NCI-H1105 treated with DMSO at 0.1 percent for 48 hours (cell line): ENCODE data around the gene PHF21B.

Source experiments
- DNase-seq: peaks from one replicate; lab custom pipeline; 2025; lab: John Stamatoyannopoulos, UW

PHF21B gene

GRCh38 chr22:44956840-44957767, 52.7 kb downstream of the PHF21B start:
- DNase-seq, result no peak

- DNase-seq, result no peak
Observed at GRCh38 chr22:44955102-44955501, 54.7 kb downstream of the PHF21B start.

- DNase-seq, result no peak
Observed at GRCh38 chr22:44954149-44954548, 55.7 kb downstream of the PHF21B start.

GRCh38 chr22:44952863-44953746, 56.7 kb downstream of the PHF21B start:
- DNase-seq, result no peak

- no peak for DNase-seq
Observed at GRCh38 chr22:44951510-44951816, 58.3 kb downstream of the PHF21B start.

GRCh38 chr22:44950806-44951509, 58.8 kb downstream of the PHF21B start:
- DNase-seq, result no peak

- no peak for DNase-seq
Observed at GRCh38 chr22:44947846-44948245, 62.0 kb downstream of the PHF21B start.

GRCh38 chr22:44947049-44947448, 62.8 kb downstream of the PHF21B start:
- no peak for DNase-seq

GRCh38 chr22:44944883-44945601, 64.8 kb downstream of the PHF21B start:
- no peak for DNase-seq

GRCh38 chr22:44943701-44944324, 66.0 kb downstream of the PHF21B start:
- DNase-seq, result no peak

- DNase-seq, result no peak
Observed at GRCh38 chr22:44942979-44943700, 66.7 kb downstream of the PHF21B start.

- no peak for DNase-seq
Observed at GRCh38 chr22:44942056-44942455, 67.7 kb downstream of the PHF21B start.

GRCh38 chr22:44941207-44941606, 68.6 kb downstream of the PHF21B start:
- DNase-seq, result no peak

- DNase-seq, result no peak
Observed at GRCh38 chr22:44940130-44940529, 69.7 kb downstream of the PHF21B start.

GRCh38 chr22:44939451-44939850, 70.4 kb downstream of the PHF21B start:
- no peak for DNase-seq

- DNase-seq, result no peak
Observed at GRCh38 chr22:44938886-44939285, 70.9 kb downstream of the PHF21B start.

GRCh38 chr22:44937216-44937615, 72.6 kb downstream of the PHF21B start:
- DNase-seq, result no peak

- DNase-seq, result no peak
Observed at GRCh38 chr22:44936201-44936600, 73.6 kb downstream of the PHF21B start.

- DNase-seq, result no peak
Observed at GRCh38 chr22:44935724-44936123, 74.1 kb downstream of the PHF21B start.

GRCh38 chr22:44934454-44934735, 75.4 kb downstream of the PHF21B start:
- no peak for DNase-seq
